Subcutaneous adipose tissue (tissue), 4 donors: ENCODE measurements around the gene KLRF1. TPM values are rescaled to one million over a fixed set of nuclear protein-coding genes. Genes with fewer than 3 reads are reported as not detected.

Experiments
- CTCF ChIP-seq: fragments of 450-650 bp; IDR thresholded peaks from one replicate; pipeline ENCODE4 v1.5.1; 2016; ENCODE audit warnings: low read depth, mild to moderate bottlenecking, control low read depth, antibody characterized with exemption, moderate library complexity
- total RNA-seq, 4 donors: library from RNA; depleted of rRNA; stranded (reverse); fragments of >200 nt; gene quantifications; one replicate each; pipeline ENCODE4 v1.1.0, GENCODE V29; 2016

The KLRF1 gene
- total RNA-seq, 4 donors from 2014 or later: 0.44 to 3.4 (median 0.90) TPM

- TF ChIP-seq CTCF: no peak
Observed at GRCh38 chr12:9829982-9830381, 2.7 kb downstream of the KLRF1 start.

- no peak for TF ChIP-seq CTCF
Observed at GRCh38 chr12:9831720-9832119, 4.4 kb downstream of the KLRF1 start.

GRCh38 chr12:9843407-9843806, 16.1 kb downstream of the KLRF1 start:
- TF ChIP-seq CTCF: no peak

- no peak for TF ChIP-seq CTCF
Observed at GRCh38 chr12:9848899-9849298, 21.6 kb downstream of the KLRF1 start.

- no peak for TF ChIP-seq CTCF
Observed at GRCh38 chr12:9851050-9851449, 23.8 kb downstream of the KLRF1 start.

GRCh38 chr12:9851927-9852326, 24.6 kb downstream of the KLRF1 start:
- no peak for TF ChIP-seq CTCF

- no peak for TF ChIP-seq CTCF
Observed at GRCh38 chr12:9856151-9856550, 28.9 kb downstream of the KLRF1 start.

GRCh38 chr12:9856894-9857293, 29.6 kb downstream of the KLRF1 start:
- no peak for TF ChIP-seq CTCF
